Islet precursor cell (in vitro differentiated cells): ENCODE measurements around the gene UHRF2.
"Not testable (repeated sequence)": the region's sequence is repeated elsewhere in the genome, so short reads cannot be mapped to it uniquely, and the experiment has no call there.

ENCODE experiments used
- DNase-seq: peaks from one replicate; pipeline ENCODE4 v3.0.0-alpha.2; 2018

The UHRF2 gene

DNA sequence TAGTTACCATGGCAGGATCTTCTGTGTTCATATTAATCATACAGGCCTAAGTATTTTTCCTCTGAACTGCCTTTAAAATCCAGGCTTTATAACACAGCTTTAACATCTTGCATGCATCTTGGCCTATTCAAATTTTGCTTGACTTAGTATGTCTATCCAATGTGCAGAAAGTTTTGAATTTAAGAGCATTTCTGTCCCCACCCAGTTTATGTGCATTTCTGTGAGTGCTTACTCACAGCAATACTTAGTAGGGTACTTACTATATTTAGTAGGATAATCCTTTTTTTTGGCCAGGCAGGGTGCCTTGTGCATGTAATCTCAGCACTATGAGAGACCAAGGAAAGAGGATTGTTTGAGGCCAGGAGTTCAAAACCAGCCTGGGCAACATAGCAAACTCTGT, 18.0 kb downstream of the UHRF2 start:
- DNase-seq: no peak

GRCh38 chr9:6433410-6433809, 20.4 kb downstream of the UHRF2 start:
- no peak for DNase-seq

GRCh38 chr9:6439051-6439703, 26.2 kb downstream of the UHRF2 start:
- DNase-seq: no peak

- DNase-seq: no peak
Observed at GRCh38 chr9:6440405-6440804, 27.4 kb downstream of the UHRF2 start.

DNA sequence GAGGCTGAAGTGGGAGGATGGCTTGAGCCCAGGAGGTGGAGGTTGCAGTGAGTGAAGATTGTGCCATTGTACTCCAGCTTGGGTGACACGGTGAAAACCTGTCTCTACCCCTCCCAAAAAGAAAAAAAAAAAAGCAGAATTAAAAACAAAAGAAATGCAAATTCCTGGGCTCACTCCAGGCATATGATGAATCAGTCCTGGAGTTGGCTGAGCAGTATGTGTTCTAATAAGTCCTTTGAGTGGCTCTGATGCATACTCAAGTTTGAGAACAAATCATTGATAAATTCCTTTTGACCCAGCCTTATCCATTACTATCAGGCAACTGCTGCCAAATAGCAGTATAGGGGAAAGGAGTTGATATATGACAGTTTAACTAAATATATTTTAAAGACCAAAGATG, 28.3 kb downstream of the UHRF2 start:
- no peak for DNase-seq

- no peak for DNase-seq
Observed at GRCh38 chr9:6443661-6444060, 30.7 kb downstream of the UHRF2 start.

DNA sequence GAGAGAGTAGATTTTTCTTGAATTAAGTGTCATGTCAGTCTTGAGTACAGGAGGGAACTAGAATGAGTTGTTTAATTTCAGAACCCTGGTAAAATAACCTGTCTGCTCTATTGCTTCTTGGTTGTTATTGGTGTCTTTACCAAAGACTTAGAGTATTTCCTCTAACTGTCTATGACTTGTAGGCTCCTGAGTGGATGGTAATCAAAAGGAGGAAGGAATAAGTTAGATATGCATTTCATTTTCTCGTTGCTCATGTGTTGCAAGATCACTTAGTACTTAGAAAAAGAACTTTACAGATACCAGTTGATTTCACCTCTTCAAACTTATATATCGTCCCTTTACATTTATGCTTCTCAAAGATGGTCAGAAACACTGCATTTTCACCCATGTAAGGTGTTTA, 31.1 kb downstream of the UHRF2 start:
- DNase-seq: no peak

GRCh38 chr9:6449086-6449485, 36.1 kb downstream of the UHRF2 start:
- no peak for DNase-seq

DNA sequence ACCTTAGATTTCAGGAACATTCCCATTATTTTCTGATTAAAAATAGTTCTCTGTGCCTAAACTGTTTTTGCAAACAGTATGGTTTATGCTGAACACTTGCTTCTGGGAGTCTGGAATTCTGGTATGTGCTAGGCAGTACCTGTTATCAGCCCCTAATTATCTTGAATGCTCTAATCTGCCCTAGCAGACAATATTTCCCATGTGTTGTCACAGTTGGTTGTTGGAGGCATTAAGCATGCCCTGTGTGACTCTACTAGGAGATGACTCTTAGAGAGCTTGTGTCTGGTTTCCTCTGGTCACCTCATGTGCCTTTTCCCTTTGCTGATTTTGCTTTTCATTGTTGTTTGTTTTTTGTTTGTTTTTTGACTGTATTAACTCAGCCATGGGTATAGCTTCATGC, 36.6 kb downstream of the UHRF2 start:
- no peak for DNase-seq

GRCh38 chr9:6450641-6451375, 37.8 kb downstream of the UHRF2 start:
- no peak for DNase-seq

DNA sequence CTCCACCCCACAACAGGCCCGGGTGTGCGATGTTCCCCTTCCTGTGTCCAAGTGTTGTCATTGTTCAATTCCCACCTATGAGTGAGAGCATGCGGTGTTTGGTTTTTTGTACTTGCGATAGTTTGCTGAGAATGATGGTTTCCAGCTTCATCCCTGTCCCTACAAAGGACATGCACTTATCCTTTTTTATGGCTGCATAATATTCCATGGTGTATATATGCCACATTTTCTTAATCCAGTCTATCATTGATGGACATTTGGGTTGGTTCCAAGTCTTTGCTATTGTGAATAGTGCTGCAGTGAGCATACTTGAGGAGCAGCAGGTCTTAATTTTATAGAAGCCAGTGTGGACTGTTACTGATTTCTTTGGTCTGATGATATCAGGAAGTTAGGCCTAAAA, 42.3 kb downstream of the UHRF2 start:
- DNase-seq: not testable (repeated sequence)

DNA sequence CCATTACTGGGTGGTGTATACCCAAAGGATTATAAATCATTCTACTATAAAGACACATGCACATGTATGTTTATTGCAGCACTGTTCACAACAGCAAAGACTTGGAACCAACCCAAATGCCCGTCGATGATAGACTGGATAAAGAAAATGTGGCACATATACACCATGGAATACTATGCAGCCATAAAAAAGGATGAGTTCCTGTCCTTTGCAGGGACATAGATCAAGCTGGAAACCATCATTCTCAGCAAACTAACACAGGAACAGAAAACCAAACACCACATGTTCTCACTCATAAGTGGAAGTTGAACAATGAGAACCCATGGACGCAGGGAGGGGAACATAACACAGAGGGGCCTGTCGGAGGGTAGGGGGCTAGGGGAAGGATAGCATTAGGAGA, 45.7 kb downstream of the UHRF2 start:
- not testable (repeated sequence) for DNase-seq

- DNase-seq: no peak
Observed at GRCh38 chr9:6459718-6460117, 46.7 kb downstream of the UHRF2 start.

DNA sequence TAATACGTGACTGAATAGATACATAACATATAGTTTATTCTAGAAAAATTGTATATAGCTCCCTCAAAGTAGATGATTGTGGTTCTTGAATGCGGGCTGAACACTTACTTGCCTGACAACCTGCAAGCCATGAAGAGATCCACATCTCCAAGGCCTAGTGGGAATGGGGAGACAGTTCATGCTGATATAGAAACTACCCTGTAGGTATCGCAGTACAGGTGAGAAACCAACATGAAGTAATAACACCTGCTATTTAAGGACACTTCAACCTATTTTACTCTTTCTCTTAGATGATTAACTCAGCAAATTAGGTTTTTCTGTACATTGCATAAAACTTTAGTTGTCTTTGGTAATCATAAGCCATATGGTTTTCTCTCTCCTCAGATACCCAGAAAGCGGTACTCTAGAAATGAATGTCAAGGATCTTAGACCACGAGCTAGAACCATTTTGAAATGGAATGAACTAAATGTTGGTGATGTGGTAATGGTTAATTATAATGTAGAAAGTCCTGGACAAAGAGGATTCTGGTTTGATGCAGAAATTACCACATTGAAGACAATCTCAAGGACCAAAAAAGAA, 47.3 kb downstream of the UHRF2 start:
- no peak for DNase-seq

DNA sequence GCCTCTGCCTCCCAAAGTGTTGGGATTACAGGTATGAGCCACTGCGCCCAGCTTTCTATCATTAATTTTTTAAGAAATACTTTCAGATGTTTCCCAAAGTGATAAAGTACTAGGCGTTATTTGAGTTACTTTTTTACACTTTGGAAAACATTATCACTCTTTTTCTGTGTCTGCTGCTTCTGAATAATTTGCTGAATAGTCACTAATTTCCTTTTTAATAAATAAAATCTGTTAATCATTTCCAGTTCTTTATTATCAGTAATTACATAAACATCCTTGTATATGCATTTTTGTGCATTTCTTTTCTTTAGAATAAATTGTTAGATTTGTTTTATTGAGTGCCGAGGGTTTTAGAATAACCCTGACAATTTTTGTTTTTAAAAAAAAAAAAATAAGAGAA, 48.6 kb downstream of the UHRF2 start:
- no peak for DNase-seq

- DNase-seq: no peak
Observed at GRCh38 chr9:6467006-6467625, 54.1 kb downstream of the UHRF2 start.

- DNase-seq: no peak
Observed at GRCh38 chr9:6471231-6471850, 58.3 kb downstream of the UHRF2 start.

DNA sequence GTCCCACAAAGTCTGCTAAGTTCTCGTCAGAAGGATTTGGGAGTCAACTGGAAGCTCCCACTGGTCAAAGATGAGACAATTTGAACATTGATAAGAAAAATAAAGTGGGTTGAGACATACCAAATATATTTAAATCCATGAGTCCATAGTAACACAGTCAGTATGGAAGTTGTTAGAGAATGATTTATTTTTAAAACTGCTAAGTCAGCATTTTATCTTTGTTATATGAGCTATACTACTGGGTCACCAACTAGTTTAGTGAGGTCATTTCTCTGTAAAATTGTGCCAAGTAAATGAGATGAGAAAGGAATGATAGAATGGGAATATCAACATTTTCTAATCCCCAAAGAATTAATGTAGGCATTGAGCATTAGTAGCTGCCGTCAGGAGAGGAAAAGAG, 60.2 kb downstream of the UHRF2 start:
- no peak for DNase-seq

- no peak for DNase-seq
Observed at GRCh38 chr9:6479959-6480358, 67.0 kb downstream of the UHRF2 start.

GRCh38 chr9:6484210-6484609, 71.2 kb downstream of the UHRF2 start:
- no peak for DNase-seq

DNA sequence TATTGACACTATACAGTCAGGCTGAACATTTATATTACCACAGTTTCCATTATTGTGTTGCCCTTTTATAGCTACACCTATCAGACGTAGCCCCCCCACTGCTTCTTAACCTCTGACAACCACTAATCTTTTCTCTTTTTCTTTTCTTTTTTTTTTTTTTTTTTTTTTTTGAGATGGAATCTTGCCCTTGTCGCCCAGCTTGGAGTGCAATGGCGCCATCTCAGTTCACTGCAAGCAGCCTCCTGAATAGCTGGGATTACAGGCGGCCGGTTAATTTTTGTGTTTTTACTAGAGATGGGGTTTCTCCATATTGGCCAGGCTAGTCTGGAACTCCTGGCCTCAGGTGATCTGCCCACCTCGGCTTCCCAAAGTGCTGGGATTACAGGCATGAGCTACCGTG, 75.4 kb downstream of the UHRF2 start:
- no peak for DNase-seq

- DNase-seq: no peak
Observed at GRCh38 chr9:6489099-6489498, 76.1 kb downstream of the UHRF2 start.

- DNase-seq: no peak
Observed at GRCh38 chr9:6490863-6491262, 77.9 kb downstream of the UHRF2 start.

DNA sequence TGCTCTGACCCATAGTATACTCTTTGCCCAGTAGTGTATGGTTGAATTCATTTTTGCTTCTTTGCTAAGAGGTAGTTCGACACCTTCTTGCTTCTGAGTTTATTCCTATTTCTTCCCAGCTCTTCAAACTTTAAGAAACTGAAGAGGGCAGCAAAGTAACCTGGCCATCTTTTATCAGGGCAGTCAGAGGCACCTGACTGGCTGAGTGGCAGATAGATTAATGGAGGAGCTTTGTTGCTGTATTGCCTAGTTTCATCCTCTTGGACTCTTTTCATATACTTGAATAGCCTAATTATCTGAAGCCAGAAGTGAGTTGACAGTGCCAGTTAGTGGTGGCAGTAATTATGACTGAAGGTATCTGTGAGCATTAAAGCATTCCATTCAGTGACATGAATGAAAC, 82.5 kb downstream of the UHRF2 start:
- DNase-seq: no peak
